SK-N-SH (cell line): ENCODE results near the gene CDH2. TPM values are rescaled to one million over a fixed set of nuclear protein-coding genes. Genes with fewer than 3 reads are reported as not detected.

Experiments used
- CTCF ChIA-PET: fragments of 300-600, 350-600 bp; formaldehyde crosslinking; extraction: SDS; loops from one replicate; lab custom pipeline; 2021; lab: Yijun Ruan, JAX
- POLR2A ChIA-PET: fragments of 350-600 bp; sonication (Branson Sonifier 250); formaldehyde crosslinking; extraction: SDS; loops from one replicate; lab custom pipeline; 2020; ENCODE audit warnings: antibody characterized with exemption, inconsistent platforms; lab: Yijun Ruan, JAX
- DNase-seq: peaks from one replicate; pipeline ENCODE4 v3.0.0; 2012
- H2AFZ ChIP-seq: fragments of 200-600 bp; sonication (generic); 2 replicates; pipeline ENCODE4 v1.8.1; 2016; ENCODE audit warnings: antibody characterized with exemption, mild to moderate bottlenecking, low read depth
- H3F3A ChIP-seq: fragments of 200-600 bp; sonication (generic); replicated peaks from 2 replicates; pipeline ENCODE3; 2016; ENCODE audit warnings: antibody characterized with exemption, mild to moderate bottlenecking; ENCODE audit not compliant: insufficient read depth
- H3K27ac ChIP-seq, 2 experiments: fragments of 200-500 bp in 1 of 2; fragments of 200-600 bp in 1 of 2; sonication (Bioruptor generic) in 1 of 2; sonication (generic), shearing (Covaris generic) in 1 of 2; 2 replicates each; pipeline versions ENCODE4 v1.5.1 to v1.6.1; 2014 to 2016; ENCODE audit warnings: low read depth in 2 of 2, inconsistent platforms in 1 of 2, low read length in 1 of 2, mild to moderate bottlenecking in 1 of 2, mixed read lengths in 1 of 2
- H3K27me3 ChIP-seq: fragments of 200-600 bp; sonication (generic), shearing (Covaris generic); 2 replicates; pipeline ENCODE4 v1.6.1; 2016; ENCODE audit warnings: mixed run types; ENCODE audit not compliant: insufficient read depth
- H3K36me3 ChIP-seq, 2 experiments: fragments of 200-500 bp in 1 of 2; fragments of 200-600 bp in 1 of 2; sonication (Bioruptor generic) in 1 of 2; sonication (generic) in 1 of 2; replicated peaks in 1 of 2; 2 replicates each; pipeline versions ENCODE3 to v1.5.1; 2014 to 2016; ENCODE audit warnings: low read length in 1 of 2, mild to moderate bottlenecking in 1 of 2; ENCODE audit not compliant: insufficient read depth in 2 of 2, control insufficient read depth in 1 of 2
- H3K4me1 ChIP-seq, 2 experiments: fragments of 200-500 bp in 1 of 2; fragments of 200-600 bp in 1 of 2; sonication (Bioruptor generic) in 1 of 2; sonication (generic), shearing (Covaris generic) in 1 of 2; 2 replicates each; pipeline versions ENCODE4 v1.5.1 to v1.6.1; 2014 to 2016; ENCODE audit warnings: low read depth in 1 of 2, low read length in 1 of 2, mixed run types in 1 of 2; ENCODE audit not compliant: insufficient read depth in 2 of 2, control insufficient read depth in 1 of 2
- H3K4me2 ChIP-seq: fragments of 200-600 bp; sonication (generic), shearing (Covaris generic); 2 replicates; pipeline ENCODE4 v1.6.1; 2017; ENCODE audit warnings: mixed run types
- H3K4me3 ChIP-seq, 2 experiments: fragments of 200-500 bp in 1 of 2; fragments of 200-600 bp in 1 of 2; sonication (Bioruptor generic) in 1 of 2; sonication (generic), shearing (Covaris generic) in 1 of 2; 2 replicates each; pipeline versions ENCODE4 v1.5.1 to v1.8.1; 2014 to 2016; ENCODE audit warnings: low read depth in 2 of 2, inconsistent platforms in 1 of 2, low read length in 1 of 2, mild to moderate bottlenecking in 1 of 2, mixed read lengths in 1 of 2, moderate library complexity in 1 of 2
- H3K79me2 ChIP-seq: fragments of 200-600 bp; sonication (generic); 2 replicates; pipeline ENCODE4 v1.8.1; 2017; ENCODE audit warnings: mild to moderate bottlenecking; ENCODE audit not compliant: insufficient read depth
- H3K9ac ChIP-seq: fragments of 200-600 bp; sonication (generic); 2 replicates; pipeline ENCODE4 v1.6.1; 2017; ENCODE audit warnings: mixed run types
- H3K9me2 ChIP-seq: fragments of 200-600 bp; sonication (generic); 2 replicates; pipeline ENCODE4 v1.6.1; 2017; ENCODE audit warnings: mixed run types
- H3K9me3 ChIP-seq: fragments of 200-600 bp; sonication (generic); 2 replicates; pipeline ENCODE4 v1.6.1; 2017; ENCODE audit warnings: mixed run types, mild to moderate bottlenecking, moderate library complexity
- H4K20me1 ChIP-seq: fragments of 200-600 bp; sonication (generic); 2 replicates; pipeline ENCODE4 v1.6.1; 2017; ENCODE audit warnings: mild to moderate bottlenecking, mixed run types; ENCODE audit not compliant: insufficient read depth
- EZH2phosphoT487 ChIP-seq: fragments of 200-600 bp; sonication (generic); IDR thresholded peaks from 2 replicates; pipeline ENCODE4 v1.6.1; 2017; ENCODE audit warnings: low read depth, mixed run types, mild to moderate bottlenecking, antibody characterized with exemption, moderate library complexity, borderline replicate concordance
- FOSL2 ChIP-seq: IDR thresholded peaks from 2 replicates; pipeline ENCODE4 v1.4.0; 2012; ENCODE audit warnings: low read depth, mild to moderate bottlenecking, moderate library complexity, borderline replicate concordance
- FOXM1 ChIP-seq: IDR thresholded peaks from 2 replicates; pipeline ENCODE4 v1.4.0; 2012; ENCODE audit warnings: low read depth, mild to moderate bottlenecking
- JUND ChIP-seq: IDR thresholded peaks from 2 replicates; pipeline ENCODE4 v1.4.0; 2012
- MEF2A ChIP-seq: IDR thresholded peaks from 2 replicates; pipeline ENCODE4 v1.4.0; 2012; ENCODE audit warnings: low read depth, borderline replicate concordance
- RCOR1 ChIP-seq: fragments of 150-350 bp; IDR thresholded peaks from 2 replicates; pipeline ENCODE4 v1.6.1; 2017; ENCODE audit warnings: antibody characterized with exemption, low read length
- RFX5 ChIP-seq: IDR thresholded peaks from 2 replicates; pipeline ENCODE4 v1.6.1; 2012; ENCODE audit warnings: mild to moderate bottlenecking, improper control_type of control experiment, low read length
- SMC3 ChIP-seq: IDR thresholded peaks from 2 replicates; pipeline ENCODE4 v1.6.1; 2012; ENCODE audit warnings: low read depth, low read length, improper control_type of control experiment
- TCF12 ChIP-seq: IDR thresholded peaks from 2 replicates; pipeline ENCODE4 v1.4.0; 2012
- TEAD4 ChIP-seq: IDR thresholded peaks from 2 replicates; pipeline ENCODE4 v1.4.0; 2012; ENCODE audit warnings: mild to moderate bottlenecking, borderline replicate concordance; ENCODE audit not compliant: insufficient read depth
- YY1 ChIP-seq: IDR thresholded peaks from 2 replicates; pipeline ENCODE4 v1.4.0; 2012; ENCODE audit warnings: low read depth, mild to moderate bottlenecking
- WGBS: methylation state at CpG from one replicate; pipeline ENCODE4 v1.1.6; 2017; ENCODE audit warnings: low lambda C conversion rate; 5-methylcytosine and 5-hydroxymethylcytosine counted together
- polyA plus RNA-seq, 3 experiments: library from polyadenylated mRNA; depleted of rRNA; stranded (reverse); fragments of >200 nt; gene quantifications; 2 replicates each; pipeline ENCODE4 v1.2.3, GENCODE V29; 2012
- TF ChIP-seq, protein P1 (sequence below): IDR thresholded peaks from 2 replicates; pipeline ENCODE4; 2012
- TF ChIP-seq, protein P2 (sequence below): fragments of 200-600 bp; sonication (generic); IDR thresholded peaks from 2 replicates; pipeline ENCODE4 v1.6.1; 2017; ENCODE audit warnings: antibody characterized with exemption, mild to moderate bottlenecking, moderate library complexity
- TF ChIP-seq, protein P3 (sequence below): fragments of 150-350 bp; IDR thresholded peaks from 2 replicates; pipeline ENCODE4 v1.6.1; 2016; ENCODE audit warnings: mild to moderate bottlenecking, low read depth, low read length
- TF ChIP-seq, protein P4 (sequence below): fragments of 150-350 bp; IDR thresholded peaks from 2 replicates; pipeline ENCODE4 v1.6.1; 2017; ENCODE audit warnings: antibody characterized with exemption, low read length, low read depth, borderline replicate concordance
- TF ChIP-seq, protein P5 (sequence below): IDR thresholded peaks from 2 replicates; pipeline ENCODE4 v1.6.1; 2012; ENCODE audit warnings: mild to moderate bottlenecking, low read depth, low read length, moderate library complexity
- TF ChIP-seq, protein P6 (sequence below): IDR thresholded peaks from 2 replicates; pipeline ENCODE4 v1.4.0; 2012; ENCODE audit warnings: low read depth, borderline replicate concordance

CDH2 gene
- polyA plus RNA-seq, 1 of the 3 experiments (the other 2 are of a cell fraction) = 146 TPM

DNA sequence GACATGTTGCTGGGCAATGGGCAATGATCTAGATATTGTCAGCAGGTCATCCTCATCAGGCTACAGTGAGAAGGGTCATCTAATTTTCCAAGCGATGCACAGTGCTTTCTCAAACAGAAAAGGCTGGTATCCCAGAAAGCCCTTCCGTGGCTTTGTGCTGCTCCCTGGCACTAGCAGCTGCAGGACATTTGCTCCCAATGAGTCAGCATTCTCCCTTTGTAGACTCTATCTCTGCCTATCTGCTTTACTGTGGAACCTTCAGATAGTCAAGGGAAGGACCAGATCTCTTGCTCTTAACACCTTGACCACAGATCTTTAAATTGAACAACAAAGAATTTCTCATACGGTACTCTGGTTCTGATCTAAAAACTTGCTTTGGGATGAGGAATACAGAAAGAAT is 101.4 kb downstream of the CDH2 start:
- DNase-seq = no peak
- peak overlapping the region in 1 of 2 experiments; percentile 35; a peak in 2 of 4 replicates for H3K27ac ChIP-seq
- TF ChIP-seq EZH2phosphoT487 (no peak), FOSL2 (peak; percentile 49), TEAD4 (no peak), YY1 (no peak), SMC3 (no peak), TCF12 (peak; percentile 29; the same call in 1 of the 2 replicates), JUND (peak; percentile 9; the same call in 1 of the 2 replicates), RCOR1 (no peak)
- TF ChIP-seq, protein P1, sequence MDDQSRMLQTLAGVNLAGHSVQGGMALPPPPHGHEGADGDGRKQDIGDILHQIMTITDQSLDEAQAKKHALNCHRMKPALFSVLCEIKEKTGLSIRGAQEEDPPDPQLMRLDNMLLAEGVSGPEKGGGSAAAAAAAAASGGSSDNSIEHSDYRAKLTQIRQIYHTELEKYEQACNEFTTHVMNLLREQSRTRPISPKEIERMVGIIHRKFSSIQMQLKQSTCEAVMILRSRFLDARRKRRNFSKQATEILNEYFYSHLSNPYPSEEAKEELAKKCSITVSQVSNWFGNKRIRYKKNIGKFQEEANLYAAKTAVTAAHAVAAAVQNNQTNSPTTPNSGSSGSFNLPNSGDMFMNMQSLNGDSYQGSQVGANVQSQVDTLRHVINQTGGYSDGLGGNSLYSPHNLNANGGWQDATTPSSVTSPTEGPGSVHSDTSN = no peak
- TF ChIP-seq, protein P2, sequence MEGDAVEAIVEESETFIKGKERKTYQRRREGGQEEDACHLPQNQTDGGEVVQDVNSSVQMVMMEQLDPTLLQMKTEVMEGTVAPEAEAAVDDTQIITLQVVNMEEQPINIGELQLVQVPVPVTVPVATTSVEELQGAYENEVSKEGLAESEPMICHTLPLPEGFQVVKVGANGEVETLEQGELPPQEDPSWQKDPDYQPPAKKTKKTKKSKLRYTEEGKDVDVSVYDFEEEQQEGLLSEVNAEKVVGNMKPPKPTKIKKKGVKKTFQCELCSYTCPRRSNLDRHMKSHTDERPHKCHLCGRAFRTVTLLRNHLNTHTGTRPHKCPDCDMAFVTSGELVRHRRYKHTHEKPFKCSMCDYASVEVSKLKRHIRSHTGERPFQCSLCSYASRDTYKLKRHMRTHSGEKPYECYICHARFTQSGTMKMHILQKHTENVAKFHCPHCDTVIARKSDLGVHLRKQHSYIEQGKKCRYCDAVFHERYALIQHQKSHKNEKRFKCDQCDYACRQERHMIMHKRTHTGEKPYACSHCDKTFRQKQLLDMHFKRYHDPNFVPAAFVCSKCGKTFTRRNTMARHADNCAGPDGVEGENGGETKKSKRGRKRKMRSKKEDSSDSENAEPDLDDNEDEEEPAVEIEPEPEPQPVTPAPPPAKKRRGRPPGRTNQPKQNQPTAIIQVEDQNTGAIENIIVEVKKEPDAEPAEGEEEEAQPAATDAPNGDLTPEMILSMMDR = no peak
- TF ChIP-seq, protein P3, sequence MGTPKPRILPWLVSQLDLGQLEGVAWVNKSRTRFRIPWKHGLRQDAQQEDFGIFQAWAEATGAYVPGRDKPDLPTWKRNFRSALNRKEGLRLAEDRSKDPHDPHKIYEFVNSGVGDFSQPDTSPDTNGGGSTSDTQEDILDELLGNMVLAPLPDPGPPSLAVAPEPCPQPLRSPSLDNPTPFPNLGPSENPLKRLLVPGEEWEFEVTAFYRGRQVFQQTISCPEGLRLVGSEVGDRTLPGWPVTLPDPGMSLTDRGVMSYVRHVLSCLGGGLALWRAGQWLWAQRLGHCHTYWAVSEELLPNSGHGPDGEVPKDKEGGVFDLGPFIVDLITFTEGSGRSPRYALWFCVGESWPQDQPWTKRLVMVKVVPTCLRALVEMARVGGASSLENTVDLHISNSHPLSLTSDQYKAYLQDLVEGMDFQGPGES = no peak
- ChIA-PET CTCF (no interaction called here), POLR2A (no interaction called here)
- H3K9me2 ChIP-seq = no peaks in the 10 kb centered on the region
- H4K20me1 ChIP-seq = peaks cover 30% of the 10 kb centered on the region
- peaks cover 99% of the 10 kb centered on the region for H3K79me2 ChIP-seq
- WGBS = 55% methylated on average over 3 of the region's 3 CpGs
- no peak overlapping the region for H3K9ac ChIP-seq
- no peaks in the 10 kb centered on the region for H3K9me3 ChIP-seq
- no peak overlapping the region for H3K4me3 ChIP-seq
- peaks cover 15% of the 10 kb centered on the region for H3F3A ChIP-seq
- H3K4me1 ChIP-seq = peaks cover 11 to 22% of the 10 kb centered on the region in 2 experiments
- no peaks in the 10 kb centered on the region for H3K27me3 ChIP-seq
- H3K4me2 ChIP-seq = no peak overlapping the region
- no peak overlapping the region for H2AFZ ChIP-seq
- H3K36me3 ChIP-seq = no peaks in the 10 kb centered on the region

DNA sequence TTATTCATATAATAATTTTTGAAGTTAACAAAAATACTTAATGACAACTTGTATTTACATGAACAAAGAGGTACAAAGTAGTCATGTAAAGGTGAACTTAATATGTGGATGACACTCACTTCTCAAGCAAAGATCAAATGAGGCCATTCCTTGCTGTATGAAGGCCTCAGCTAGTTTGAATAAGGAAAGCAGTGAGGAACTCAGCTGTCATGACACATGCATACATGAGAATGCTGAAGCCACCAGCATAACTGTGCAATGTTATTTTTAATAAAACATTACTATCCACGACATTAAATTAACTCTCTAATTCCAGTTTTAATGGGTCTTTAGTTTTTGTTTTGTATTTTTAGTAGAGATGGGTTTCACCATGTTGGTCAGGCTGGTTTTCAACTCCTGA is 102.9 kb downstream of the CDH2 start:
- Histone ChIP-seq H3K4me1 (peaks cover 11 to 12% of the 10 kb centered on the region in 2 experiments), H3K4me3 (no peak overlapping the region), H2AFZ (no peak overlapping the region), H3F3A (peaks cover 9% of the 10 kb centered on the region), H3K9me2 (no peaks in the 10 kb centered on the region), H4K20me1 (peaks cover 27% of the 10 kb centered on the region), H3K9ac (no peak overlapping the region), H3K27ac (0 out of 4 replicates have a peak overlapping the region, but pooled peaks of 1 of the 2 experiments have one; percentile 5), H3K4me2 (no peak overlapping the region), H3K36me3 (no peaks in the 10 kb centered on the region), H3K79me2 (peaks cover 99% of the 10 kb centered on the region), H3K27me3 (no peaks in the 10 kb centered on the region), H3K9me3 (no peaks in the 10 kb centered on the region)
- DNase-seq = no peak
- ChIA-PET POLR2A (no interaction called here), CTCF (interaction anchor here (0.7 kb wide), 1 partner anchor 24 kb away, joined by 3 read pairs; no protein-coding TSS in a partner anchor)
- 81% methylated on average over 1 of the region's 1 CpG for WGBS
- TF ChIP-seq MEF2A (no peak), TCF12 (no peak), FOXM1 (no peak), TEAD4 (no peak), RFX5 (no peak)
- TF ChIP-seq, protein P4, sequence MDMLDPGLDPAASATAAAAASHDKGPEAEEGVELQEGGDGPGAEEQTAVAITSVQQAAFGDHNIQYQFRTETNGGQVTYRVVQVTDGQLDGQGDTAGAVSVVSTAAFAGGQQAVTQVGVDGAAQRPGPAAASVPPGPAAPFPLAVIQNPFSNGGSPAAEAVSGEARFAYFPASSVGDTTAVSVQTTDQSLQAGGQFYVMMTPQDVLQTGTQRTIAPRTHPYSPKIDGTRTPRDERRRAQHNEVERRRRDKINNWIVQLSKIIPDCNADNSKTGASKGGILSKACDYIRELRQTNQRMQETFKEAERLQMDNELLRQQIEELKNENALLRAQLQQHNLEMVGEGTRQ = no peak
- TF ChIP-seq, protein P5, sequence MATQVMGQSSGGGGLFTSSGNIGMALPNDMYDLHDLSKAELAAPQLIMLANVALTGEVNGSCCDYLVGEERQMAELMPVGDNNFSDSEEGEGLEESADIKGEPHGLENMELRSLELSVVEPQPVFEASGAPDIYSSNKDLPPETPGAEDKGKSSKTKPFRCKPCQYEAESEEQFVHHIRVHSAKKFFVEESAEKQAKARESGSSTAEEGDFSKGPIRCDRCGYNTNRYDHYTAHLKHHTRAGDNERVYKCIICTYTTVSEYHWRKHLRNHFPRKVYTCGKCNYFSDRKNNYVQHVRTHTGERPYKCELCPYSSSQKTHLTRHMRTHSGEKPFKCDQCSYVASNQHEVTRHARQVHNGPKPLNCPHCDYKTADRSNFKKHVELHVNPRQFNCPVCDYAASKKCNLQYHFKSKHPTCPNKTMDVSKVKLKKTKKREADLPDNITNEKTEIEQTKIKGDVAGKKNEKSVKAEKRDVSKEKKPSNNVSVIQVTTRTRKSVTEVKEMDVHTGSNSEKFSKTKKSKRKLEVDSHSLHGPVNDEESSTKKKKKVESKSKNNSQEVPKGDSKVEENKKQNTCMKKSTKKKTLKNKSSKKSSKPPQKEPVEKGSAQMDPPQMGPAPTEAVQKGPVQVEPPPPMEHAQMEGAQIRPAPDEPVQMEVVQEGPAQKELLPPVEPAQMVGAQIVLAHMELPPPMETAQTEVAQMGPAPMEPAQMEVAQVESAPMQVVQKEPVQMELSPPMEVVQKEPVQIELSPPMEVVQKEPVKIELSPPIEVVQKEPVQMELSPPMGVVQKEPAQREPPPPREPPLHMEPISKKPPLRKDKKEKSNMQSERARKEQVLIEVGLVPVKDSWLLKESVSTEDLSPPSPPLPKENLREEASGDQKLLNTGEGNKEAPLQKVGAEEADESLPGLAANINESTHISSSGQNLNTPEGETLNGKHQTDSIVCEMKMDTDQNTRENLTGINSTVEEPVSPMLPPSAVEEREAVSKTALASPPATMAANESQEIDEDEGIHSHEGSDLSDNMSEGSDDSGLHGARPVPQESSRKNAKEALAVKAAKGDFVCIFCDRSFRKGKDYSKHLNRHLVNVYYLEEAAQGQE = no peak
- TF ChIP-seq, protein P6, sequence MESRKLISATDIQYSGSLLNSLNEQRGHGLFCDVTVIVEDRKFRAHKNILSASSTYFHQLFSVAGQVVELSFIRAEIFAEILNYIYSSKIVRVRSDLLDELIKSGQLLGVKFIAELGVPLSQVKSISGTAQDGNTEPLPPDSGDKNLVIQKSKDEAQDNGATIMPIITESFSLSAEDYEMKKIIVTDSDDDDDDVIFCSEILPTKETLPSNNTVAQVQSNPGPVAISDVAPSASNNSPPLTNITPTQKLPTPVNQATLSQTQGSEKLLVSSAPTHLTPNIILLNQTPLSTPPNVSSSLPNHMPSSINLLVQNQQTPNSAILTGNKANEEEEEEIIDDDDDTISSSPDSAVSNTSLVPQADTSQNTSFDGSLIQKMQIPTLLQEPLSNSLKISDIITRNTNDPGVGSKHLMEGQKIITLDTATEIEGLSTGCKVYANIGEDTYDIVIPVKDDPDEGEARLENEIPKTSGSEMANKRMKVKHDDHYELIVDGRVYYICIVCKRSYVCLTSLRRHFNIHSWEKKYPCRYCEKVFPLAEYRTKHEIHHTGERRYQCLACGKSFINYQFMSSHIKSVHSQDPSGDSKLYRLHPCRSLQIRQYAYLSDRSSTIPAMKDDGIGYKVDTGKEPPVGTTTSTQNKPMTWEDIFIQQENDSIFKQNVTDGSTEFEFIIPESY = no peak
